Stimulated activated CD4-positive, alpha-beta T cell treated with anti-CD3 and anti-CD28 coated beads, Interleukin-15, amount 100 ng/mL, for 1 hour (primary cell): Measurements from ENCODE around the gene FGD4.

ENCODE experiments used
- DNase-seq, 2 donors: peaks; one replicate each; pipeline ENCODE4 v3.0.0-alpha.2; 2020; ENCODE audit warnings: low read depth in 1 of 2, low spot score in 1 of 2

FGD4 gene

DNA sequence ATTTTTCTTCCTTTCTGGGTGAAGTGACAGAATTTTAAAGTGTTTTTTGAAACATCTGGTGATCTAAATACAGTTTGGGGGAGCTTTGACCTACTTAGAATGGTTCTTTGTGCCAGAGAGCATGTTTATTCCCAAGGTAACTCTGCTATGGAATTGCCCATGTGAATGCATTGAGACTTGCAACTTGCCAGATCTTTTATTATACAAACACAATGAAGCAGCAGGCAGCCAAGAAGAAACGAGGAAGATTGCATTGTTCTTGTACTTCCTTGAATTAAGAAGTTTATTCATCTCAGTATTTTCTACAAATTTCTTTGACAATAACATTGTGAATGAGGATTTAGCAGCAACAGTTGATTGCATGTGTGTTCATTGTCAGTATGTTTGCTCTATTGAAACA lies 55.5 kb downstream of the FGD4 start:
- no peak for DNase-seq

DNA sequence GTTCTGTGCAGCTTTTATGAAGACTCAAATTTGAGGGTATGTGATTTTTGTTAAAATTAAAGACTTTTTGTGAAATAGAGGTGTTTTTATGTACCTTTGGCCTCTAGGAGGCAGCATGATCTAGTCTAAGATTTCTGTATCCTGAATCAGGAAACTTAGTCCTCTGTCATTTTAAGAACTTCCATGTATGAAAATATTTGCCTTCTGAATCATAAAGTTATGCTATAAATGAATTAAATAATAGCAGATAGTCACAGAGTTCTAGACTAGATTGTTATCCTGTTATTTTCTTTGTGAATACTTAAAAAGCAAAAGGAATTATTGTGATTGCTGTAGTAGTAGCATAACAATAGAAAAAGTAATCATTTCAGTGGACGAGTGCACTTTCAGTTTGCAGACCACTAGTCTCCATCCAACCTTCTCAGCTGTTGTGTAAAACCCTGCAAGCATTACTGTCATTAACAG lies 56.3 kb downstream of the FGD4 start:
- no peak for DNase-seq

DNA sequence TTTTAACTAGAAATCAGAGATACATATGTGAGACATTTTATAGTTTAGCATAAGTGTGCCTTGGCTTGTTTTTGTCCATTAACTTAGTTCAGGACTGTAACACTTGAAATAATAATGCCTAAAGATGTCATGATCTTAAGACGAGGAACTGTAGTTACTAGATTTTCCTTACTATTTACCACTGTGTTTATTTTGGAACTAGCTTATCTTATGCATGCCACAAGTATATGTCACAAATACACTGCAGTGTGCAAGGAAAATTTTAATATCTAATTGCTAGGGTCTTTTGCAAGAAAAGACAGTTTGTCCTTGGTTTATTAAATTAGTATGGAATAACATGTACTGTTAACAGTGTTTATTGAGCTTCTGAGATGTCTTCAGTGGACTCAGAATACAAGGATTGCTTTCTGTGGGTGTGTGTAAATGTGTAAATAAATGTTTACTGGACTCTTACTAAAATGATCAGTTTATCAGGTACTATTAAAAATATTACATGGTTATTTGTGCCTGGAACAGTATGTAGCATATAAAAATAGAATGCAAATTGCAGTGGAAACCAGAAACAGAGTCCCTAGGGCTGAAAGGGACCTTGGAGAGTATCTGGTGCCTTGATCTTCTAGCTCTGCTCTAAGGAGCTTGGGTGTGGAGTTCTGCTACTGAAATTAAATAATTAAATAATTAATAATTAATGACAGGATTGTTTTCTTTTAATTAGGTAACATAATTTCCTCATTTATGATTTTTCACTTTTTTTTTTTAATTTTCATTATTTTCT lies 58.1 kb downstream of the FGD4 start:
- no peak for DNase-seq

DNA sequence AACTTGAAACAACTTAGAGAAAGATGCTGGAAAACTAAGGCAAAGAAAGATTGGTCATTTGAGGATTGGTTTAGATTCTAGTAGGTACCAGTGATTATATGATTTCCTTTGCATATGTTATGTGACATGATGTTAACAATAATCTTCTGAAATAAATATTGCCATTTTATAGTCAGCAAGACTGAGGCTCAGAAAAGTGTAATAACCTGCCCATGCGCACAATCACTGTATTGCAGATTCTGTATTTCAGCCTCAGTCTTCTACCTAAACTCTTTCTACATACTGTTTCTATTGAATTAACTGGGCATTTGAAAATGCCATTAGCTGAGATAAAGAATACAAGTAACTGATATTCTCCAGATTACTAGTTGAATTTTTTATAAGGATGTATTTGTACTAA lies 61.3 kb downstream of the FGD4 start:
- DNase-seq, result no peak

DNA sequence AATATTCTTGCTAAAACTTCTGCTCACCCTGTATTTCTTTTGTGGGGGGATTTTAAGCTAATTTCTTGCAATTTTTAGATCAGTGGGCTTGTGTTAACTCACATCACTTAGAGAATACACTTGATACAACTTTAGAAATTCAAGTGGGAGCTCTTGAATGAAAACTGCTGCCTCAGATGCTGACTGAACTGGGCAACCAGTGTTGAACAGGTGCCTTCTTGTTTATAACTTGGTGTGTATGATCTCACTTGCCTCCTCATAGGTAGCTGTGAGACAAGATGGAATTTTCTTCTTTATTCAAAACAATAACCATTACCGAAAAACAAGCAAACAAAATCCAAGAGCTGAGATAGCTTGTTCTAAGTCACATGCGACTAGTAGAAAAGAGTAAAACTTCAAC lies 63.5 kb downstream of the FGD4 start:
- no peak for DNase-seq

DNA sequence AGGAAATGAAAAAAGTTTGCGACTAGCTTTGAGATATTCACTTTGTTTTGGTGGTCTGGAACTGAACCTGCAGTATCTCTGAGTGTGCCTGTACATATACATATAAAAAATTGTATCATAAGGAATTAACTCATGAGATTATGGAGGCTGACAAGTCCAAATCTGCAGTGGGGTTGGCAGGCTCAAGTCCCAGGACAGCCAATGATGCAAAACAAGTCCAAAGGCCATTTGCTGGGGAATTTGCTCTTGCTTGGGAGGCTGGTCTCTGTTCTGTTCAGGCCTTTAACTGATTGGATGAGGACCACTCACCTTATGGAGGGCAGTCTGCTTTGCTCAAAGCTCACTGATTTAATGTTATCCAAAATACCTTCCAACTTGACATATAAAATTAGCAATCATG lies 66.8 kb downstream of the FGD4 start:
- DNase-seq, result no peak

DNA sequence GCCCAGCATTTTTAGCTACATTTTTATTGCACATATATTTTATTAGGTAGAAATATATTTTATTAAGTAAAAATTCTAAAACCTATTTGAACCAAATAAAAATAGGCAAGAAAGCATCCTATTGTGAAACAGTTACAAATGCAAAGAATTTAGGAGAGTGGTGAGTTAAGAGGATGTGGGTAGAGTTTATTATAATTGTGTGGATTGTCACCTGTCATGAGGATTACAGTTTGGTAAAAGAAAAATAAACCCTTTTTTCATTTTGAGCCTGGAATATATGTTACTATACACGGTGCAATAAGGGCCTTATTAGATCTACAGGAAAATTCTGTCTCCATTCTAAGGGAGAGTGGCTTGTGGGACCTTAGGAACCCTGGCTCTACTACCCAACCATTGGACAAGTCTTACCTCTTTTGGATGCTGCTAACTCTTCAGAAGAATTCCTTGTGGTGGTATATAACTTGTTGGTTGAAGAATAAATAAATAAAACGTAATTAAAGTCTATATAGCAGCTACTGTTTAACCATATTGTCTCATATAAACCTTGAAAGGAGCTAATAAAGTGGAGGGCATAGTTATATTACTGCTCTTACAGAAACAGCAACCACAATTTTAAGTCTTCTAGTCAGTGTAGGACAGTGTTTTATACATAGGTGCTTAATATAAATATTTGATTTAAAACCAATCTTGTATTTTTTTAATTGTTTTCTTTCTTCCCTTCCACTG lies 67.8 kb downstream of the FGD4 start:
- DNase-seq, result no peak

DNA sequence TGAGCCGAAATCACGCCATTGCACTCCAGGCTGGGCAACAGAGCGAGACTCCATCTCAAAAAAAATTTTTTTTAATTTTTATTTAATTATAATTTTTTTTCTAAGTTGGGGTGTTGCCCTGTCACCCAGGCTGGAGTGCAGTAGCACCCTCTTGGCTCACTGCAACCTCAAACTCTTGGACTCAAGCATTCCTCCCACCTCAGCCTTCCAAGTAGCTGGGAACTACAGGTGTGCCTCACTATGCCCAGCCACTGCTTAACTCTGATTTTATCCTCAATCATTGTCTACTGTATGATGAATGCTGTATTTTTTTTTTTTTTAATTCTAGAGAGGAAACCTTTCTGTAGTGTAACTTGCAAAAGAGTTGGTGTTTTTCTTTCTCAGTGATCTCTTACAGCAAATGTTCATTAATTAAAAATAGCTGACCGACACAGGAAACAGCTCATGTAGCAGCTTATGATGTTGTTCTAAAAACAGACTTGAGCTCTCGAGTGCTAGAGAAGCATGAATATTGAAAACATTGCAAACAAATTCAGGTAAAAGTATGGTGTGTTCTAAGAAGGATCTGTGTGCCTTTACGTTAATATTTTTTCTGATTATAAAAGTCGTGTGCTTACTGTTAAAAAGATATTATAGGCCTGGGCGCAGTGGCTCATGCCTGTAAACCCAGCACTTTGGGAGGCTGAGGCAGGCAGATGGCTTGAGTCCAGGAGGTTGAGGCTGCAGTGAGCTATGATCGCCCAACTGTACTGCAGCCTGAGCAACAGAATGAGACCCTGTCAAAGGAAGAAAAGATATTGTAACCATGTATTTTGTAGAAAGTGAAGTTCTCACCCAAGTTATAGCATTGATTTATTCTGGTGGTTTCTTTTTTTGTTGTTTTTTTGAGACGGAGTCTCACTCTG lies 68.9 kb downstream of the FGD4 start:
- no peak for DNase-seq

DNA sequence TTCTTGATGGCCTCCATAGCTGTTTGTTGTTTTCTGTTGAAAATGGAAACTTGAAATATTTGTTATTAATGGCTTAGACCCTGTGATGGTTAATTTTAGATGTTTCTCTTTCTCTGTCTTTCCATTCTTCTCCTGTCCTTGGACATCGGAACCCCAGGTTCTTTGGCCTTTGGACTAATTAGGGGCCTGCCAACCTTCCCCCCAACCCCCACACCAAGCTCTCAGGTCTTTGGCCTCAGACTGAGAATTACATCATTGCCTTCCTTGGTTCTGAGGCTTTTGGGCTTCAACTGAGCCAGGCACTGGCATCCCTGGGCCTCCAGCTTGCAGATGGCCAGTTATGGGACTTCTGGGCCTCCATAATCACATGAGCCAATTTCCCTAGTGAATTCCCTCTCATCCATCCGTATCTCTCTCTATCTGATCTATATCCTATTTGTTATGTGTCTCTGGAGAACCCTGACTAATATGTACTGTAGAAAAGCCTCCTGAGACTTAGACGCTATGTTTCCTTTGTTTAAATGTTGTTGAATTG lies 71.6 kb downstream of the FGD4 start:
- DNase-seq, result no peak

DNA sequence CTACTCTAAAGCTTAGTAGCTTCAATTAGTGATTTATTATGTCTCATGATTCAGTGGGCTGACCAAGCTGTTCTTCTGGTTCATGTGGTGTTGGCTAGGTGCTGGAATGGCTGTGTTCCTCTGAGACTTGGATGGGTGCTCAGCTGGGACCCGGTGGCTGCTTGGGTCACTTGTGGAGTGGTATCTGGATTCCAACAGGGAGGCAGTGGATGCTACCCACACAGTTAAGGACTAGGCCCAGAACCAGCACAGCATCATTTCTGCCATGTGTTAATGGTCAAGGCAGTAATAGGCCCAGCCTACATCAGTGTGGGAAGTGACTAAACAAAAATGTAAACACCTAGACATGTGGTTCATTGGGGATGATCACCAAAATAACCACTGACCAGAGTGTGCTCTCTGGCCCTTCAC lies 72.2 kb downstream of the FGD4 start:
- DNase-seq, result no peak

DNA sequence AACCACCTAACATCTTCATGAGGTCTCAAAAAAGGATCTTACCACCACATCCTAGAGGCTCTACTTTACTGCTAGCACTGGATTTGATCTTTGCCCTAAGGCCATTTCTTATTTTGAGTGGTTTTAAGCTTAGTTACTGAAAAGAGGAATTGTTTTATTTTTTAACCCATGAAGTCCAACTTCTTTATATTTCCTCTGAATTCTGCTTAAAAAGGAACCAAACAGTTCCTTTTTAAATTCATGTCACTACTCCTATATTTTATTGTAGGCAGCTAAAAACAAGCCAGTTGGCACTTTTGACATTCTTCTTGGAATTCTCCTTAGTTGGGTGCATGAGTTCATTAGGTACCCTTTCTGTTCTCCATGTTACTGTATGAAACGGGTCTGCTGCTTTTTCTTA lies 76.4 kb downstream of the FGD4 start:
- DNase-seq, result no peak

DNA sequence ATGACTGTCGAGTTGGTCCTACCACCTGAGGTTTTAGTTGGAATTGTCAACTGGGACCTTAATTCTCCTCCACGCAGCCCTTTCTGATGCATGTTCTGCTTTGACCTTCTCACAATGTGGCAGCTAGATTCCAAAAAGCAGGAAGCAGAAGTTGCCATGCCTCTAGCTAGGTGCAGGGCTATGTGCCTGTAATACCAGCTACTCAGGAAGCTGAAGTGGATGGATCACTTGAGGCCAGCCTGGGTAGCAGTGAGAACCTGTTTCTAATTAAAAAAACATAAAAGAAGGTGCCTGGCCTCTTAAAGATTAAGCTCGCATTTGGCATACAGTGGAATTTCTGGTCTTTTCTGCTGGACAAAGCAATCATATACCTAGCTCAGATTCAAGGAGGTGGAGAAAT lies 77.1 kb downstream of the FGD4 start:
- DNase-seq, result no peak

DNA sequence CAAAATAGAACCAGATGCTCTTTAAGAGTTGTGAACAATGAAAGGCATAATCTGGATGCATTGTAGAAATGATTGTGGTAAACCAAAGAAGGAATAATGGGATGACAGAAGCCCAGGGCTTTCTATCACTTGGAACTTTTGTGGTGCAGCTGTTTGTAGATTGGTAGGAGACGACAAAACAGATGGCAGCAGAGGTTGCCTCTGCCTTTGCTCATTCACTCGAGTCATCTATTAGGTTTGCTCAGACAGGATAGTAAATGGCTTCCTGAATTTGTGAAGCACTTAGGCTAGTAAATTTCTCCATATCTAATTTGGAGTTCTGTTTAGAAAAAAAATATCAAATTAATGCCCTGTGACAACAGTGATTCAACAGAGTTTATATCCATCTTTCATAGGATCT lies 78.4 kb downstream of the FGD4 start:
- DNase-seq, result no peak

DNA sequence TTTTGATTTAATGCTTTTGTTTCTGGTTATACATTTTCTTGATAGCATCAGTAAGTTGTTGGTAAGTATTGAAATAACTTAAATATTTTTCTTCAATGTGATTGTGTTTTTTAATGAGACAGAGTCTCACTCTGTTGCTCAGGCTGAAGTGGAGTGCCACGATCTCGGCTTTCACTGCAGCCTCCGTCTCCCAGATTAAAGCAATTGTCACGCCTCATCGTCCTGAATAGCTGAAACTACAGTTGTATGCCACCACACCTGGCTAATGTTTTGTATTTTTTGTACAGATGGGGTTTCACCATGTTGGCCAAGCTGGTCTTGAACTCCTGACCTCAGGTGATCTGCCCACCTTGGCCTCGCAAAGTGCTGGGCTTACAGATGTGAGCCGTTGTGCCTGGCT lies 78.8 kb downstream of the FGD4 start:
- DNase-seq, result no peak

DNA sequence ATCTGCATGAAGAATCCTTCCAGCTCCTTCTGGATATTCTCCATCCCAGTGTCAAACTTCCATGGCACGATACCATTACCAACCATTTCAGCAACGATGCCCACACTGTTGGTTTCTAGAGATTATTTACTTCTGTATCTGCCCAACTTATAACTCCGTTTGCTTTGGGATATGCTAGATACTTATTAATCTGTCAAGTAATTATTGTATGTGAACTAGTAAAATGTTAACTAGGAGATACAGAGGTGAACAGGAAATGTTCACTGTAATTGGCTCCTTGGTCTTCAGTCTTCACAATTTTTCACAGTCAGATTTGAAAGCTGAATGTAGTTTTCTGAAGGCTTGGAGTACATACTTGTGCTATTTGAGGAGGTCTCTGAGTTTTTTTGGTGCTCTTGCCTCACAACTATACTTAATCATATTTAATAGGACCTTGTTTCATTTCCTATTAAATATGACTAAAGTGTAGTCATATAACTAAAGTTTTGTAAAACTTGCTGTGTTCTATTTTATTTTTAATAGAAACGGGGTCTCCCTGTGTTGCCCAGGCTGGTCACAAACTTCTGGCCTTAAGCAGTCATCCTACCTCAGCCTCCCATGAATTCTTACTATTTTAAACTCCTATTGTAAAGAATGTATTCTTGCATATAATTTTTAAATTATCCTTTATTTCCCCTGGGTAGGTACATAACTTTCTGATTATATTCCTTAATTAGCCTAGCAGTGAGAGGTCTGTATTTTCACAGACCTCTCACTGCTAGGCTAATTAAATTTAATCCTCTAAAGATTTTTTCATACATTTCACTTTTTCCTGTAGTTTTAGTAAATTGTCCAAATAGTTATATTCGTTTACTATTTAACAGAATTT lies 79.7 kb downstream of the FGD4 start:
- no peak for DNase-seq

DNA sequence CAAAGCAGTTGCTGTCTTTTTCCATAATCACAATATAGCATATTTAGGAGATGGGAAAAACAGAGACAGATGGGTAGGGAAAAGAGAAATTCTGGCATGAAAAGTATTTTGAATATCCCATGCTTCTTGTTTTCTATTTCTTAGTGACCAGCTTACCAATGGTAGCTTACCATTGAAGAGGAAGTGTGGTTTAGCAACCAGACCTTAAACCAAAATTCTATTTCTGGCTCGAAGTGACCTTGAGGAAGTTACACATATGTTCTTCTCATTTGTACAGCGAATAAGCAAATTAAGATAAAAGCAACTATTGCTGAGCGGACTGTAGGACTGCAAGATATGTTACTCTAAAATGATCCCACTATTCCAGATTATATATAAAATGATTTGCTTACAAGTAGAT lies 82.9 kb downstream of the FGD4 start:
- no peak for DNase-seq

DNA sequence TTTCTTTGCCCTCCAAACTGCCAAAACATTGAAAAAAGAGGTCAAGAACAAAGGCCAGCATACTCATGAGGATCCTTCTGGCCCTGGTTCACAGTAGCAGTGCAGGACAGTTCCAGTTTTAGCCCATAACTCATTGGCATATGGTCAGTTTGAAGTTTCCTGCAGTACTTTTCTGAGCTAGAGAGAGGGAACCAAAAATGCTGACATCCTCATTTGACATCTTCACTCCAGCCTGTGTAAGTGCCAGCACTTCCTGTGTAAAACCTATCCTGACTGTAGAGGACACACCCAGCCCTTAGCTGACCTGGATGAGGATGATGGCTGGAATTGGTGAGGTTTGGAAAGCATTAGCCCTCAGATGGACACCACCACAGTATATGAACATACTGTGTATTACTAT lies 84.1 kb downstream of the FGD4 start:
- DNase-seq, result no peak

DNA sequence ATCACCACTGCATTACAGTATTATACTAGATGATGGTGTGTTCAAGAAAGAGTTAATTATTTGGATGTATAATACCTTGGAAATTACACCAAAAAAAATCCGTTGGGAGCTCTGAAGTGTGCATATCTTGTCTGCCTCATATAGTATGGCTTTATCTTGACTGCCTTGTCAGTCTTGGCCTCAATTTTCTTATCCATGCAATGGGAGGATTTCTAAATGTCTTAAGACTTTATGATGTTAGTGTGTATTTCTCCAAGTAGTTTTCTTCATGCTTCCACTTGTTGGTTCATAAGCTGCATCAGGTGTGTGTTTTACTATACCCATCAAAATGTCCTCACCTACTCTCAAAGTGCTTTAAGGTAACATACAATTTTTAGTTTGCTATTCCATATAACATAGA lies 84.6 kb downstream of the FGD4 start:
- no peak for DNase-seq

DNA sequence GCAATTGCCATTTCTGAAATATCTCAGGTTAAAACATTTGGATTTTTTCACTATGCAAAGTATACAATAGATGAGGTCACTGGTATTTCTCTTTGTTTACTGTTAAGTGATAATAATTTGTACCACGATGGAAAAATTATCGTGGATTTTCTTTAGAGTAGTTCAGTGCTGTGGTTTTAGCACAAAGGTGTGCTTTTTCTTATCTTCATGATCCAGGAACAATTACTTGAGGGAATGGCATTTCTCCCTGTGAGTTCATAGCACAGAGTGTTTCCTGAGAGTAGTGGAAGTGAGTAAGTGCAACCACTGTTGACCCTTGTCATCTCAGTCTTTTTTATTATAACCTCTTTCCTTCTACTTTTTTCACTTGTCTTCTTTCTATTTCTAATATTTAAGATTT lies 86.8 kb downstream of the FGD4 start:
- DNase-seq, result no peak

DNA sequence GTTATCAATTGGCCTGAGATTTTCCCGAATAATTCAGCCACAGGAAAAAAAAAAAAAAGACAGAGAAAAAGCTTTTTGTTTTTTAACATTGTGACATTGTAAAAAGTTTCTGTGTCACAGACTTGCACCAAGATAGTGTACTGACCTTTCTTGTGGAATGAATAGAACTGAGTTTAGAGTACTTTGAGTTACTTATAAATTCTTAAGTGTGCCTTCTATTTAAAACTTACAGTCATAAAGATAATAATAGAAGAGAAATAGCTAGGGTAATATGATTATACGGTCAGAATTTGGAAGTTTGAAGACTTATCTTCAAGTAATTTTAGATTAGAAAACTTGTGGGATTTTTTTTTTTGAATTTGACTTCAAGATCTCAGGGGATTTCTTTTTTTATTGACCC lies 88.8 kb downstream of the FGD4 start:
- no peak for DNase-seq

DNA sequence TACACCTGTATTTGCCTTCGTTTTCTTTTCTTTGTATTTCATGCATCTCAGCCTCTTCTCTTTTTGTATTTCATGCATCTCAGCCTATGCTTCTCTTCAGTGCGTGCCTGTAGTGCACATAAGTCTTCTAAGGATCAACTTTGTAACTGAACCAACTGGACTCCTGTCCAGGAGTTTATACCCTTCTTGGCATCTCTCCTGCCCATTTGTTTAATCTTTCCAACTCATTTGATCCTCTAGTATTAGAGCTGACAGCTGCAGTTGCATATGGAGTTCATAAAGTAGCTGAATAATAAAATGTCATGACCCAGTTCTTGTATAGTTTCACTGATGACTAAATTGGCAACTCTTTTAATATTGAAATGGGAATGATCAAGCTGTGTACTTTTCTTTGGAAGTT lies 89.7 kb downstream of the FGD4 start:
- no peak for DNase-seq
